Mesendoderm (in vitro differentiated cells): ENCODE results near the gene CSK.

Experiments
- DNase-seq: peaks from one replicate; pipeline ENCODE4 v3.0.0; 2013
- H2AK5ac ChIP-seq: 2 replicates; pipeline ENCODE4 v1.6.1; 2013; ENCODE audit warnings: low read length, inconsistent platforms
- H2BK120ac ChIP-seq: 2 replicates; pipeline ENCODE4 v1.6.1; 2013; ENCODE audit warnings: low read depth, mild to moderate bottlenecking, low read length, moderate library complexity, mixed read lengths
- H2BK15ac ChIP-seq: replicated peaks from 2 replicates; pipeline ENCODE4 v1.6.1; 2013; ENCODE audit warnings: low read depth, mild to moderate bottlenecking, moderate library complexity
- H2BK5ac ChIP-seq: 2 replicates; pipeline ENCODE4 v1.6.1; 2013; ENCODE audit warnings: low read length, inconsistent platforms
- H3K18ac ChIP-seq: 2 replicates; pipeline ENCODE4 v1.6.1; 2013; ENCODE audit warnings: mild to moderate bottlenecking, low read length, mixed read lengths
- H3K23ac ChIP-seq: one replicate; pipeline ENCODE4 v1.6.1; 2013; ENCODE audit warnings: low read length
- H3K27ac ChIP-seq: 2 replicates; pipeline ENCODE4 v1.5.1; 2013; ENCODE audit warnings: low read depth, mild to moderate bottlenecking, inconsistent platforms, low read length, moderate library complexity
- H3K27me3 ChIP-seq: 2 replicates; pipeline ENCODE4 v1.6.1; 2013; ENCODE audit warnings: low read length, control low read depth, mild to moderate bottlenecking, inconsistent platforms; ENCODE audit not compliant: insufficient read depth, poor library complexity
- H3K36me3 ChIP-seq: 2 replicates; pipeline ENCODE4 v1.6.1; 2013; ENCODE audit warnings: low read length, inconsistent platforms; ENCODE audit not compliant: control insufficient read depth, insufficient read depth
- H3K4ac ChIP-seq: one replicate; pipeline ENCODE4 v1.6.1; 2013; ENCODE audit warnings: low read depth, mild to moderate bottlenecking, low read length, moderate library complexity
- H3K4me1 ChIP-seq: 2 replicates; pipeline ENCODE4 v1.6.1; 2013; ENCODE audit warnings: low read depth, low read length, inconsistent platforms; ENCODE audit not compliant: control insufficient read depth
- H3K4me2 ChIP-seq: 2 replicates; pipeline ENCODE4 v1.6.1; 2013; ENCODE audit warnings: low read length
- H3K4me3 ChIP-seq: 2 replicates; pipeline ENCODE4 v1.5.1; 2013; ENCODE audit warnings: mild to moderate bottlenecking, low read length
- H3K56ac ChIP-seq: one replicate; pipeline ENCODE4 v1.6.1; 2013; ENCODE audit warnings: low read length
- H3K79me1 ChIP-seq: 2 replicates; pipeline ENCODE4 v1.6.1; 2013; ENCODE audit warnings: low read length, inconsistent platforms
- H3K79me2 ChIP-seq: 2 replicates; pipeline ENCODE4 v1.6.1; 2013; ENCODE audit warnings: mild to moderate bottlenecking, low read length; ENCODE audit not compliant: control insufficient read depth, insufficient read depth
- H3K9ac ChIP-seq: 2 replicates; pipeline ENCODE4 v1.6.1; 2013; ENCODE audit warnings: low read length, inconsistent platforms
- H4K5ac ChIP-seq: one replicate; pipeline ENCODE4 v1.6.1; 2013; ENCODE audit warnings: low read length
- H4K8ac ChIP-seq: one replicate; pipeline ENCODE4 v1.6.1; 2013; ENCODE audit warnings: low read depth, mild to moderate bottlenecking, control low read depth, low read length, moderate library complexity
- WGBS: extraction: QIAGEN DNeasy Blood & Tissue Kit; methylation state at CpG from one replicate; pipeline ENCODE4 v1.1.7; 2013; ENCODE audit warnings: low lambda C conversion rate, missing lambda C conversion rate; ENCODE audit not compliant: insufficient coverage; ENCODE audit errors: extremely low coverage; 5-methylcytosine and 5-hydroxymethylcytosine counted together

The CSK gene

DNA sequence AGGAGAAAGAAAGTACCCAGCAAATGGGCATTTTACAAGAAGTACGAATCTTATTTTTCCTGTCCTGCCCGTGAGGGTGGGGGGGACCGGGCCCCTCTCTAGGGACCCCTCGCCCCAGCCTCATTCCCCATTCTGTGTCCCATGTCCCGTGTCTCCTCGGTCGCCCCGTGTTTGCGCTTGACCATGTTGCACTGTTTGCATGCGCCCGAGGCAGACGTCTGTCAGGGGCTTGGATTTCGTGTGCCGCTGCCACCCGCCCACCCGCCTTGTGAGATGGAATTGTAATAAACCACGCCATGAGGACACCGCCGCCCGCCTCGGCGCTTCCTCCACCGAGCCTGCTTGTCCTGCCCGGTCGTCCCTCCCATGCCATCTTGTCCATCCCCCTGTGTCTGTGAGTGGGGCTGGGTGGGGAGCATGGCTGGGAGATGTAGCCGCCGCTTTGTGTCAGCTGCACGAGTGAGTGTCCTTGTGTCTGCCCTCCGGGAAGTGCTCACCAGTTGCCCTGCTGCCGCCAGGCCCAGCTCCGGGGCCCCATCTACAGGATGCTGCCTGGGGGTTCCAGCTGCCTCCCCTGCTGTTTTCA, 21.1 kb downstream of the CSK start:
- H3K56ac ChIP-seq: no peak overlapping the region
- no peak overlapping the region for H3K4ac ChIP-seq
- no peak overlapping the region for H2BK15ac ChIP-seq
- H3K27ac ChIP-seq: no peak overlapping the region
- H4K8ac ChIP-seq: no peak overlapping the region
- H3K79me1 ChIP-seq: no peaks in the 10 kb centered on the region
- WGBS: no CpG with 5 or more reads among the region's 31 CpGs
- peaks cover 11% of the 10 kb centered on the region for H3K36me3 ChIP-seq
- no peak overlapping the region for H3K9ac ChIP-seq
- no peak overlapping the region for H3K23ac ChIP-seq
- H3K18ac ChIP-seq: no peak overlapping the region
- no peak overlapping the region for H4K5ac ChIP-seq
- no peaks in the 10 kb centered on the region for H3K4me1 ChIP-seq
- H2BK5ac ChIP-seq: no peak overlapping the region
- no peak for DNase-seq
- H3K27me3 ChIP-seq: no peaks in the 10 kb centered on the region
- no peak overlapping the region for H3K4me2 ChIP-seq
- H3K79me2 ChIP-seq: no peaks in the 10 kb centered on the region
- no peak overlapping the region for H2BK120ac ChIP-seq
- no peak overlapping the region for H2AK5ac ChIP-seq
- H3K4me3 ChIP-seq: no peak overlapping the region

DNA sequence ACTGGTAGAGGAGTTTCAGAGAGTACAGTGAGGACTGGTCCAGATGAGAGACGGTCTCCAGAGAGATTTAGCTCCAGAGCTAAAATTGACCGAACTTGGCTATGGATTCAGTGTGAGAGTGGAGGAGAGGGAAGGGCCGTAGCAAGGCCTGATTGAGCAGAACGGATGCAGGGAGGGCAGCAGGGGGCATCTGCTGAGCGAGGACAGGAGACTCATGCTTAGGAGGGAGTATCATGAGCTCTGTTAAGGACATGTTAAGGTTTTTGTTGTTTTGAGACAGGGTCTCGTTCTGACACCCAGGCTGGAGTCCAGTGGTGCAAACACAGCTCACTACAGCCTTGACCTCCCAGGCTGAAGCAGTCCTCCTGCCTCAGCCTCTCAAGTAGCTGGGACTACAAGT, 23.1 kb downstream of the CSK start:
- Histone ChIP-seq H2AK5ac (no peak overlapping the region), H2BK15ac (no peak overlapping the region), H3K18ac (no peak overlapping the region), H3K36me3 (peaks cover 11% of the 10 kb centered on the region), H3K27me3 (no peaks in the 10 kb centered on the region), H2BK5ac (no peak overlapping the region), H3K4me2 (no peak overlapping the region), H3K4ac (no peak overlapping the region), H3K4me3 (no peak overlapping the region), H3K27ac (no peak overlapping the region), H3K56ac (no peak overlapping the region), H3K9ac (no peak overlapping the region), H3K79me1 (no peaks in the 10 kb centered on the region), H3K4me1 (no peaks in the 10 kb centered on the region), H4K8ac (no peak overlapping the region), H3K23ac (no peak overlapping the region), H3K79me2 (no peaks in the 10 kb centered on the region), H2BK120ac (no peak overlapping the region), H4K5ac (no peak overlapping the region)
- no peak for DNase-seq
- WGBS: no CpG with 5 or more reads among the region's 6 CpGs

GRCh38 chr15:74807282-74807681, 25.4 kb downstream of the CSK start:
- H3K18ac ChIP-seq: no peak overlapping the region
- no peak overlapping the region for H2AK5ac ChIP-seq
- H3K36me3 ChIP-seq: peaks cover 6% of the 10 kb centered on the region
- no peak for DNase-seq
- WGBS: no CpG with 5 or more reads among the region's 5 CpGs
- no peak overlapping the region for H2BK15ac ChIP-seq
- no peaks in the 10 kb centered on the region for H3K4me1 ChIP-seq
- no peak overlapping the region for H3K56ac ChIP-seq
- H2BK120ac ChIP-seq: no peak overlapping the region
- H4K5ac ChIP-seq: no peak overlapping the region
- no peak overlapping the region for H3K27ac ChIP-seq
- H2BK5ac ChIP-seq: no peak overlapping the region
- no peak overlapping the region for H3K23ac ChIP-seq
- H3K27me3 ChIP-seq: no peaks in the 10 kb centered on the region
- H3K4ac ChIP-seq: no peak overlapping the region
- no peak overlapping the region for H3K4me2 ChIP-seq
- no peaks in the 10 kb centered on the region for H3K79me1 ChIP-seq
- H3K79me2 ChIP-seq: no peaks in the 10 kb centered on the region
- H4K8ac ChIP-seq: no peak overlapping the region
- H3K9ac ChIP-seq: no peak overlapping the region
- no peak overlapping the region for H3K4me3 ChIP-seq

DNA sequence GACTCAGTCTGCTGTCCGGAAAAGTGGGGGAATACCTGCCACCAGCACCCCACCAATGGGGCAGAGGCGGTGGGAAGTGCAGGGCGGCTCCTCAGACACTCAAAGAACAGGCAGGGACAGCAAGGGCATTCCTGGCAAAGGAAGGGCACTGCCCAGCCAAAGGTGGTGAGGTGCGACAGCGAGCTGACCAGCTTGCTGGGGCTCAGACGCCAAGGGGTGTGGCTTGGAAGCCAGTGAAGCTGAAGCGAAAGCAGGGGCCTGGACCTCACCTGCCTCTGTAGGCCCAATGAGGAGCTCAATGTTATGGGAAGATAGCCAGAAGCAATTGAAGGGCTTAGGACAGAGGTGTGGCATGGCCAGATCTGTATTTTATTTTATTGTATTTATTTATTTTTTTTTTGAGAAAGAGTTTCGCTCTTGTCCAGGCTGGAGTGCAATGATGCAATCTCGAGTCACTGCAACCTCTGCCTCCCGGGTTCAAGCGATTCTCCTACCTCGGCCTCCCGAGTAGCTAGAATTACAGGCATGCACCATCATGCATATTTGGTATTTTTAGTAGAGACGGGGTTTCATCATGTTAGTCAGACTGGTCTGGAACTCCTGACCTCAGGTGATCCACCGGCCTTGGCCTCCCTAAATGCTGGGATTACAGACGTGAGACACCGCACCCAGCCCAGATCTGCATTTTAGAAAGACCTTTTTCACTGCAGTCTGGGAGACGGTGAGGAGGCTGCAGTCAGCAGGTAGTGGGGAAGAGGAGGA, 26.4 kb downstream of the CSK start:
- Histone ChIP-seq H3K4me1 (no peaks in the 10 kb centered on the region), H3K23ac (no peak overlapping the region), H4K5ac (no peak overlapping the region), H2BK15ac (no peak overlapping the region), H3K4me3 (no peak overlapping the region), H3K79me1 (no peaks in the 10 kb centered on the region), H2AK5ac (no peak overlapping the region), H3K27me3 (no peaks in the 10 kb centered on the region), H3K56ac (no peak overlapping the region), H2BK120ac (no peak overlapping the region), H3K27ac (no peak overlapping the region), H4K8ac (no peak overlapping the region), H2BK5ac (no peak overlapping the region), H3K79me2 (no peaks in the 10 kb centered on the region), H3K9ac (no peak overlapping the region), H3K4ac (no peak overlapping the region), H3K18ac (no peak overlapping the region), H3K36me3 (peaks cover 3% of the 10 kb centered on the region), H3K4me2 (no peak overlapping the region)
- DNase-seq: no peak
- WGBS: no CpG with 5 or more reads among the region's 18 CpGs

DNA sequence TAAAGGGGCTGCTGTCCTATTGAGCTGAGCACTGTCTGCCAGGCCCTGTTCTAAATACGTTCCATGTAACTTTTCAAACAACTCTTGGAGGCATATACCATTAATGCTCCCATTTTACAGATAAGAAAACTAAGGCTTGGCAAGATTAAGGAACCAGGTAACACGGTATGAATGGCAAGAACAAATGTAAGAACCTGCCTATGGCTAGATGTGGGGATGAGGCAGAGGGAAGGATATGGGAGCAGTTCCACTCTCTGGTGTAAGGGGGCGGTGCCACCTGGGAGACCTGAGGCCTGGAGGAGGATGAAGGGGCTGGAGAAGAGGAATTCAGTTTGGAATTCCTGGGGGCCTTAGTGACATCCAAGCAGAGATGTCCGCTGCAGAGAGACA, 27.0 kb downstream of the CSK start:
- peaks cover 3% of the 10 kb centered on the region for H3K36me3 ChIP-seq
- H4K5ac ChIP-seq: no peak overlapping the region
- H2BK5ac ChIP-seq: no peak overlapping the region
- no peak overlapping the region for H3K9ac ChIP-seq
- no peak overlapping the region for H2BK120ac ChIP-seq
- H3K4me1 ChIP-seq: no peaks in the 10 kb centered on the region
- H3K79me2 ChIP-seq: no peaks in the 10 kb centered on the region
- no peak overlapping the region for H3K4me3 ChIP-seq
- no peak overlapping the region for H3K18ac ChIP-seq
- H2BK15ac ChIP-seq: no peak overlapping the region
- no CpG with 5 or more reads among the region's 4 CpGs for WGBS
- no peak overlapping the region for H3K4ac ChIP-seq
- no peaks in the 10 kb centered on the region for H3K79me1 ChIP-seq
- H2AK5ac ChIP-seq: no peak overlapping the region
- H3K56ac ChIP-seq: no peak overlapping the region
- H3K27ac ChIP-seq: no peak overlapping the region
- no peak overlapping the region for H3K23ac ChIP-seq
- DNase-seq: peak; percentile 67
- H3K4me2 ChIP-seq: no peak overlapping the region
- H4K8ac ChIP-seq: no peak overlapping the region
- H3K27me3 ChIP-seq: no peaks in the 10 kb centered on the region

DNA sequence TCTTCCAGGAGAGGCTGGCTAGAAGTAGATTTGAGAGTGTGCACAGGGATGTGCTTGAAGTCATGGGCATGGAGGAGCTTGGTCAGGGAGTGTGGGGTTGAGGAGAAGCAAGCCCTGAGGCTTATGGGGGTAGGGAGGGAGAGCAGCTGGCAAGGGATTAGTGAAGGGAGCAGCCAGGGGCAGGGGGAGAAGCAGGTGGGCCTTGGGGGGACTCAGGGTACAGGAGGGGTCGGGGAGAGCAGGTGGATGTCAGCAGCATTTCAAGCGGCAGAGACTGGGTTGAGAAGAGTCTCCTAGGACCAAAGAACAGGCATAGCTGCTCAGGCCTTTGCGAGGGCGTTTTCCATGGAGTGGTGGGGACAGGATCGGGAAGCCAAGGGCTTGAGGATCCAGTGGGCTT, 27.4 kb downstream of the CSK start:
- H3K4ac ChIP-seq: no peak overlapping the region
- no peak overlapping the region for H3K9ac ChIP-seq
- WGBS: no CpG with 5 or more reads among the region's 5 CpGs
- H3K27ac ChIP-seq: no peak overlapping the region
- H3K23ac ChIP-seq: no peak overlapping the region
- H4K8ac ChIP-seq: no peak overlapping the region
- no peak for DNase-seq
- H2BK120ac ChIP-seq: no peak overlapping the region
- no peak overlapping the region for H3K4me3 ChIP-seq
- H3K79me1 ChIP-seq: no peaks in the 10 kb centered on the region
- H2AK5ac ChIP-seq: no peak overlapping the region
- H3K36me3 ChIP-seq: peaks cover under 1% of the 10 kb centered on the region
- H4K5ac ChIP-seq: no peak overlapping the region
- no peaks in the 10 kb centered on the region for H3K4me1 ChIP-seq
- no peaks in the 10 kb centered on the region for H3K27me3 ChIP-seq
- no peak overlapping the region for H3K18ac ChIP-seq
- no peak overlapping the region for H3K4me2 ChIP-seq
- no peak overlapping the region for H3K56ac ChIP-seq
- H3K79me2 ChIP-seq: no peaks in the 10 kb centered on the region
- H2BK5ac ChIP-seq: no peak overlapping the region
- H2BK15ac ChIP-seq: no peak overlapping the region
